ENCODE data around the gene MGMT. TPM values are rescaled to one million over a fixed set of nuclear protein-coding genes. Genes with fewer than 3 reads are reported as not detected.

Gene MGMT
- polyA plus RNA-seq, 3 donors: 9.5 to 23.5 (median 17.5) TPM

DNA sequence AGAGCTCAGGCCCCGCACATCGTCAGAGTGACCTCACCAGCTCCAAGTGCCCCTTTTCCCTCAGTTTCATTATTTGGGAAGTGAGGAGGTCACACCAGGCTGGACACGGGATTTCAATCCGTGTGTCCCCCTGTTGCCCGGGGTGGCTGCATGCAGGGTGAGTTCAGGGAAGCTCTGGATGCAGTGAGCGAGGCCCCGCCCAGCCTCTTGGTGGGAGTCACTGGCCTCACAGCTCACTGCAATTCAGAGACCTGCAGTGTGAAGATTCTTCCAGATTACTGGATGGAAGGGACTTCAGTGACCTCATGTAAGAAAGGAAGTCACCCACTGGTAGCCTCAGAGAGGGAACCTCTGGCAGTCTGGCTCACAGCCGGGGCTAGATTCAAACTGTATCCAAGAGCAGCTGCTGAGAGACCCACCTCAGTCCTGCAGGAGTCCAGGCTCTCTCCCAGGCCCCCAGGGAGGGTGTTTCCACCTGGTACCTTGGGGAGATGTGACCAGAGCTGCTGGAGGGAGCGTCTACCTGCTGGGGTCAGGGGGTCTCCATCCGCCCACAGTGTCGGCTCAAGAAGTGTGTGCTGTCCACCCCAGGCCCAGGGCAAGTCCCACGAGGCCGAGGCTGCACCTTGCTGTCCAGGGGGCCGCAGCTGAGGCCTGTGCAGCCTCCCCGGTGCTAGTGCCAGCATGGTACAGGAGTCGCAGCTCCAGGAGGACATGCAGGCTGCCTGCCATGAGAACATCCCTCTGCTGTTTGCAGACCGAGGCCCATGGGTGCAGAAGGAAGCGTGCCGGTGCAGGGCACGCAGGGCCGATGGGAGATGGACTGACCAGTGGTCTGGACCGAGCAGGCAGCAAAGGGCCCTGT lies 54.4 kb downstream of the MGMT start:
- WGBS (ENCODE audit: insufficient coverage): 89% methylated on average over 22 of the region's 22 CpGs
- no peaks in the 10 kb centered on the region for H3K4me1 ChIP-seq (ENCODE audit: control insufficient read depth in 1 of 2, insufficient read depth in 2 of 2, low read length in 2 of 2)
- H3K79me2 ChIP-seq (ENCODE audit: insufficient read depth, low read length): no peaks in the 10 kb centered on the region
- no peak overlapping the region for H2AFZ ChIP-seq (ENCODE audit: insufficient read depth, low read depth, low read length, poor library complexity, severe bottlenecking)
- no peak overlapping the region for H3K27ac ChIP-seq (ENCODE audit: low read depth in 1 of 2, low read length in 2 of 2)
- Mint-ChIP-seq H3K4me1 (no peaks in the 10 kb centered on the region), H3K4me3 (no peak overlapping the region), H3K36me3 (peaks cover 0 to 5% of the 10 kb centered on the region in 2 donors), H3K27ac (no peak overlapping the region), H3K9me3 (peaks cover 0 to 26% (median 7%) of the 10 kb centered on the region in 7 donors), H3K27me3 (ENCODE audit: low read depth in 3 of 3) (no peaks in the 10 kb centered on the region)
- TF ChIP-seq, protein P1, sequence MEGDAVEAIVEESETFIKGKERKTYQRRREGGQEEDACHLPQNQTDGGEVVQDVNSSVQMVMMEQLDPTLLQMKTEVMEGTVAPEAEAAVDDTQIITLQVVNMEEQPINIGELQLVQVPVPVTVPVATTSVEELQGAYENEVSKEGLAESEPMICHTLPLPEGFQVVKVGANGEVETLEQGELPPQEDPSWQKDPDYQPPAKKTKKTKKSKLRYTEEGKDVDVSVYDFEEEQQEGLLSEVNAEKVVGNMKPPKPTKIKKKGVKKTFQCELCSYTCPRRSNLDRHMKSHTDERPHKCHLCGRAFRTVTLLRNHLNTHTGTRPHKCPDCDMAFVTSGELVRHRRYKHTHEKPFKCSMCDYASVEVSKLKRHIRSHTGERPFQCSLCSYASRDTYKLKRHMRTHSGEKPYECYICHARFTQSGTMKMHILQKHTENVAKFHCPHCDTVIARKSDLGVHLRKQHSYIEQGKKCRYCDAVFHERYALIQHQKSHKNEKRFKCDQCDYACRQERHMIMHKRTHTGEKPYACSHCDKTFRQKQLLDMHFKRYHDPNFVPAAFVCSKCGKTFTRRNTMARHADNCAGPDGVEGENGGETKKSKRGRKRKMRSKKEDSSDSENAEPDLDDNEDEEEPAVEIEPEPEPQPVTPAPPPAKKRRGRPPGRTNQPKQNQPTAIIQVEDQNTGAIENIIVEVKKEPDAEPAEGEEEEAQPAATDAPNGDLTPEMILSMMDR (IDR thresholded peaks at IDR 0.05): no peak
- no peak overlapping the region for H3K4me3 ChIP-seq (replicated peaks in 1 of 3; ENCODE audit: low read depth in 2 of 3, low read length in 3 of 3)
- H3K9me3 ChIP-seq (replicated peaks in 1 of 2; ENCODE audit: control insufficient read depth in 1 of 2, insufficient read depth in 1 of 2, low read length in 2 of 2): peaks cover 7 to 36% of the 10 kb centered on the region in 2 donors
- DNase-seq: no peak
- no peak overlapping the region for H3K9ac ChIP-seq (ENCODE audit: insufficient read depth, low read length, poor library complexity, severe bottlenecking)
- H4K20me1 ChIP-seq (ENCODE audit: insufficient read depth, low read length): no peaks in the 10 kb centered on the region
- intact Hi-C loops (cut with micrococcal nuclease): no loop called here
- no peaks in the 10 kb centered on the region for H3K36me3 ChIP-seq (replicated peaks in 1 of 2; ENCODE audit: control insufficient read depth in 1 of 2, insufficient read depth in 2 of 2, low read length in 2 of 2)
- H3K27me3 ChIP-seq (ENCODE audit: control insufficient read depth in 2 of 2, insufficient read depth in 2 of 2, low read length in 2 of 2): no peaks in the 10 kb centered on the region
- no peak overlapping the region for H3K4me2 ChIP-seq (replicated peaks; ENCODE audit: extremely low read depth, low read length, poor library complexity, severe bottlenecking)

DNA sequence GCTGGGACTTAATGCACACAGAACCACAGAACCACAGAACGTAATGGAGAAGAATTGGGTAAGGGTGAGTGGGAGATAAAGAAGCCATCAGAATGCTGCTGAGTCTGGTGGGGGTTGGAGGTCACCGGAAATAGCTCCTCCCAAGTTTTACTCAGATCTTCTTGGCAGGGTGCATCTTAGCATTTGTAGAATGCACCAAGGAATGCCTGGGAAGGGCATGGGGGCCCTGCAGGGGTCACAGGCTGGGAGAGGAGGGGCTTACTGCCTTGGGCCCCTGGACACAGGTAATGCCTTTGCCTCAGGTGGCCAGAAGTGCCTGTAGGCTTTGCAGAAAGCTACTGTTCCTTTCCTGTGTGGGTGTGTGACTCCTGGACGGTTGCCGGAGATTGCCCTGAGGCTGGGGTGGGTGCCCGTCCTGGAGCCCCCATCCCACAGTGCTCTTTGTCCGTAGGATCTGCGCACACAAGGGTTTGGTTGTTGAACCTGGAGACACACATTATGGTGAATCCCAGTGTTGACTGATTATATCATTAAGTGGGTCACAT lies 55.1 kb downstream of the MGMT start:
- intact Hi-C loops (cut with micrococcal nuclease): no loop called here
- Mint-ChIP-seq H3K36me3 (peaks cover 0 to 12% of the 10 kb centered on the region in 2 donors), H3K27me3 (ENCODE audit: low read depth in 3 of 3) (no peaks in the 10 kb centered on the region), H3K4me3 (no peak overlapping the region), H3K27ac (no peak overlapping the region), H3K4me1 (no peaks in the 10 kb centered on the region), H3K9me3 (peaks cover 0 to 26% (median 7%) of the 10 kb centered on the region in 7 donors)
- H4K20me1 ChIP-seq (ENCODE audit: insufficient read depth, low read length): no peaks in the 10 kb centered on the region
- WGBS (ENCODE audit: insufficient coverage): 83% methylated on average over 3 of the region's 7 CpGs
- no peak overlapping the region for H2AFZ ChIP-seq (ENCODE audit: insufficient read depth, low read depth, low read length, poor library complexity, severe bottlenecking)
- H3K4me3 ChIP-seq (replicated peaks in 1 of 3; ENCODE audit: low read depth in 2 of 3, low read length in 3 of 3): no peak overlapping the region
- no peak overlapping the region for H3K4me2 ChIP-seq (replicated peaks; ENCODE audit: extremely low read depth, low read length, poor library complexity, severe bottlenecking)
- TF ChIP-seq, protein P1 (IDR thresholded peaks at IDR 0.05): no peak
- H3K9me3 ChIP-seq (replicated peaks in 1 of 2; ENCODE audit: control insufficient read depth in 1 of 2, insufficient read depth in 1 of 2, low read length in 2 of 2): peaks cover 7 to 33% of the 10 kb centered on the region in 2 donors
- H3K27ac ChIP-seq (ENCODE audit: low read depth in 1 of 2, low read length in 2 of 2): no peak overlapping the region
- H3K27me3 ChIP-seq (ENCODE audit: control insufficient read depth in 2 of 2, insufficient read depth in 2 of 2, low read length in 2 of 2): no peaks in the 10 kb centered on the region
- DNase-seq: no peak
- H3K79me2 ChIP-seq (ENCODE audit: insufficient read depth, low read length): no peaks in the 10 kb centered on the region
- H3K36me3 ChIP-seq (replicated peaks in 1 of 2; ENCODE audit: control insufficient read depth in 1 of 2, insufficient read depth in 2 of 2, low read length in 2 of 2): no peaks in the 10 kb centered on the region
- no peak overlapping the region for H3K9ac ChIP-seq (ENCODE audit: insufficient read depth, low read length, poor library complexity, severe bottlenecking)
- H3K4me1 ChIP-seq (ENCODE audit: control insufficient read depth in 1 of 2, insufficient read depth in 2 of 2, low read length in 2 of 2): no peaks in the 10 kb centered on the region

Measured in CD14-positive monocyte (primary cell).